Right renal pelvis (tissue), 4 donors: ENCODE measurements around the gene GSG1L. TPM values are rescaled to one million over a fixed set of nuclear protein-coding genes. Genes with fewer than 3 reads are reported as not detected.
"Not testable (repeated sequence)": the region's sequence is repeated elsewhere in the genome, so short reads cannot be mapped to it uniquely, and the experiment has no call there.

ENCODE experiments used
- DNase-seq, 4 donors: peaks; one replicate each; pipeline ENCODE4 v3.0.0-alpha.2; 2013; ENCODE audit warnings: low read depth in 4 of 4, low spot score in 3 of 4, missing footprints in 1 of 4
- polyA plus RNA-seq, 4 donors: library from polyadenylated mRNA; unstranded; fragments of 120-200 nt; gene quantifications; one replicate each; pipeline ENCODE4 v1.2.1, GENCODE V29; 2013; ENCODE audit not compliant: insufficient read length in 4 of 4

GSG1L gene
- polyA plus RNA-seq, 4 donors, result 0.44 to 0.74 (median 0.58) TPM

GRCh38 chr16:27749946-27750345, 313.6 kb downstream of the GSG1L start:
- no peak for DNase-seq

- no peak for DNase-seq
Measured at GRCh38 chr16:27749547-27749875, 314.0 kb downstream of the GSG1L start.

- no peak for DNase-seq
Measured at GRCh38 chr16:27748868-27749546, 314.5 kb downstream of the GSG1L start.

GRCh38 chr16:27747946-27748345, 315.6 kb downstream of the GSG1L start:
- DNase-seq, result no peak

- no peak for DNase-seq
Measured at GRCh38 chr16:27746076-27746855, 317.2 kb downstream of the GSG1L start.

GRCh38 chr16:27745348-27745747, 318.2 kb downstream of the GSG1L start:
- no peak for DNase-seq

- no peak for DNase-seq
Measured at GRCh38 chr16:27743963-27744362, 319.6 kb downstream of the GSG1L start.

- DNase-seq, result not testable (repeated sequence)
Measured at GRCh38 chr16:27743001-27743400, 320.5 kb downstream of the GSG1L start.

GRCh38 chr16:27742333-27742732, 321.2 kb downstream of the GSG1L start:
- no peak for DNase-seq

GRCh38 chr16:27740496-27741201, 322.9 kb downstream of the GSG1L start:
- DNase-seq, result no peak

GRCh38 chr16:27739606-27740357, 323.7 kb downstream of the GSG1L start:
- no peak for DNase-seq

GRCh38 chr16:27738596-27738995, 324.9 kb downstream of the GSG1L start:
- no peak for DNase-seq

Other genes with a start within 250 kb of the GSG1L start
- 10 to 100 TPM; 69.8 to 81.1 (median 73.4) TPM for gene XPO6, start 148.3 kb upstream of the GSG1L start, polyA plus RNA-seq
- 10 to 100 TPM; 15.8 to 21.9 (median 16.5) TPM for gene SBK1, start 228.8 kb upstream of the GSG1L start, polyA plus RNA-seq